Measurements from ENCODE around the gene KRT16.
"Not testable (repeated sequence)": the region's sequence is repeated elsewhere in the genome, so short reads cannot be mapped to it uniquely, and the experiment has no call there.

KRT16 gene

GRCh38 chr17:41588126-41588810 is 24.3 kb downstream of the KRT16 start:
- Histone ChIP-seq H3K4me3 (ENCODE audit: extremely low read depth, insufficient read depth, low read length, poor library complexity, severe bottlenecking) (no peak overlapping the region), H3K4me1 (ENCODE audit: control insufficient read depth, insufficient read depth, low read length, poor library complexity, severe bottlenecking) (no peaks in the 10 kb centered on the region), H3K36me3 (ENCODE audit: control insufficient read depth, insufficient read depth, low read length) (no peaks in the 10 kb centered on the region), H3K9me3 (ENCODE audit: control insufficient read depth, low read length) (no peaks in the 10 kb centered on the region), H3K27ac (ENCODE audit: low read depth, low read length, severe bottlenecking) (no peak overlapping the region)
- WGBS, 2 experiments (ENCODE audit: insufficient coverage in 2 of 2): 83% methylated on average over 2 of the region's 8 CpGs; no CpG with 5 or more reads in 1 of the 2 experiments

GRCh38 chr17:41586863-41587495 is 25.6 kb downstream of the KRT16 start, which contains the start of gene KRT14:
TSS of gene KRT14 (minus strand) at chr17:41586895. CDS start at chr17:41586834, 61 bp downstream.
- H3K4me1 ChIP-seq (ENCODE audit: control insufficient read depth, insufficient read depth, low read length, poor library complexity, severe bottlenecking): no peaks in the 10 kb centered on the region
- no peak within 1 kb of the TSS for H3K27ac ChIP-seq (ENCODE audit: low read depth, low read length, severe bottlenecking)
- H3K36me3 ChIP-seq (ENCODE audit: control insufficient read depth, insufficient read depth, low read length): no peaks in the 10 kb centered on the region
- no peaks in the 10 kb centered on the region for H3K9me3 ChIP-seq (ENCODE audit: control insufficient read depth, low read length)
- WGBS, 2 experiments (ENCODE audit: insufficient coverage in 2 of 2): 85 to 88% methylated on average over 9 to 13 of the region's 15 CpGs
- no peak within 1 kb of the TSS for H3K4me3 ChIP-seq (ENCODE audit: extremely low read depth, insufficient read depth, low read length, poor library complexity, severe bottlenecking)

GRCh38 chr17:41585301-41586056 is 27.1 kb downstream of the KRT16 start:
- Histone ChIP-seq H3K4me1 (ENCODE audit: control insufficient read depth, insufficient read depth, low read length, poor library complexity, severe bottlenecking) (no peaks in the 10 kb centered on the region), H3K36me3 (ENCODE audit: control insufficient read depth, insufficient read depth, low read length) (no peaks in the 10 kb centered on the region), H3K27ac (ENCODE audit: low read depth, low read length, severe bottlenecking) (no peak overlapping the region), H3K9me3 (ENCODE audit: control insufficient read depth, low read length) (no peaks in the 10 kb centered on the region), H3K4me3 (ENCODE audit: extremely low read depth, insufficient read depth, low read length, poor library complexity, severe bottlenecking) (no peak overlapping the region)
- WGBS, 2 experiments (ENCODE audit: insufficient coverage in 2 of 2): 96 to 97% methylated on average over 5 of the region's 5 CpGs

DNA sequence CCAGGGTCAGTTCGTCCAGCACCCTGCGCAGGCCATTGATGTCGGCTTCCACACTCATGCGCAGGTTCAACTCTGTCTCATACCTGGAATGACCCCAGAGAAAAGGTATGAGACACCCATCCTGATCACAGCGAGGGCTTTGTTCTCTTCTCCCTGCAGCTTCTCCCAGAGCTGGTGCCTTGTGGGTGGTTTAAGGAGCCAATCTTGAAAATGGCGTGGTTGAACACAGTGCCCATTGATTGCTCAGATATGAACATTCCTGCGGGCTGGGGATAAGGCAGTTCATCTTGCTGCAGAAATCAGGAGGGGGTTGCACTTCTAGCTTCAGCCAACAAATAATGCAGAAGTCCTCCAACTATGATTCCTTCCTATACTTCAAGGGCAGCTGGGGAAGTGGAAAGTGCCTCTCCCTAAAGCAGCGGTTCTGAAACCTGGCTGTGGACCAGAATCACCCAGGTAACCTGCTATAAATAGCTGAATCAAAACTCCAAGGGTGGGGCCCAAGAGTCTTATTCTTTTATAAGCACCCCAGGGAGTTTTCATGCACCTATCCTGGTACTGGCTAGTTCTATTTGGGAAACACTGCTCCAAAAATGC is 28.1 kb downstream of the KRT16 start:
- WGBS, 2 experiments (ENCODE audit: insufficient coverage in 2 of 2): 86 to 95% methylated on average over 7 to 8 of the region's 8 CpGs
- not testable (repeated sequence) for H3K4me1 ChIP-seq (ENCODE audit: control insufficient read depth, insufficient read depth, low read length, poor library complexity, severe bottlenecking); H3K4me3 ChIP-seq (ENCODE audit: extremely low read depth, insufficient read depth, low read length, poor library complexity, severe bottlenecking); H3K36me3 ChIP-seq (ENCODE audit: control insufficient read depth, insufficient read depth, low read length); H3K9me3 ChIP-seq (ENCODE audit: control insufficient read depth, low read length); H3K27ac ChIP-seq (ENCODE audit: low read depth, low read length, severe bottlenecking)

DNA sequence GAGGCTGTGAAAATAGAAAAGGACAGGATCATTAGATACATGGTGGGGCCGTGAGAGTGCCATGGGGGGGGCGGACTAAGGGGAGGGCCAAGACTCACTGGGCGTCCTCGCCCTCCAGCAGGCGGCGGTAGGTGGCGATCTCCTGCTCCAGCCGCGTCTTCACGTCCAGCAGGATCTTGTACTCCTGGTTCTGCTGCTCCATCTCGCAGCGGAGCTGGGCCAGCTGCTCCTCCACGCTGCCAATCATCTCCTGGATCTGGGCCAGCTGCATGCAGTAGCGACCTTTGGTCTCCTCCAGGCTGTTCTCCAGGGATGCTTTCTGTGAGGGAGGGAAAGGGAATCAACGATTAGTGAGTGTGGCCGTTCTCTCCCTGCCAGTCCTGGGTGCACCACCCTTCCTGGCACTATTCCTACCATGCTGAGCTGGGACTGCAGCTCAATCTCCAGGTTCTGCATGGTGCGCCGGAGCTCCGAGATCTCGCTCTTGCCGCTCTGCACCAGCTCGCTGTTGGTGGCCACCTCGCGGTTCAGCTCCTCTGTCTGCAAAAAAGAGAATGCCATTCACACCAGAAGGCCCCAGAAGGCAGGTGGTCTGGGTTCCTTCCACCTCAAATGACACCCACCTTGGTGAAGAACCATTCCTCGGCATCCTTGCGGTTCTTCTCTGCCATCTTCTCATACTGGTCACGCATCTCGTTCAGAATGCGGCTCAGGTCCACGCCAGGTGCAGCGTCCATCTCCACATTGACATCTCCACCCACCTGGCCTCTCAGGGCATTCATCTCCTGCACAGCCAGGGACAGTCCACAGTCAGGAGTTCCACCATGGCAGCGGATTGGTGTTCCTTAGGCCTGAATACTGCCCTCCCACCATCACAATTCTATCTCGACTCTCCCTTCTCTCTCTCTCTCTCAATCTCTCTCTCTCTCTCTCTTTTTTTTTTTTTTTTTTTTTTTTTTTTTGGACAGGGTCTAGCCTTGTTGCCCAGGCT is 29.1 kb downstream of the KRT16 start:
- WGBS, 2 experiments (ENCODE audit: insufficient coverage in 2 of 2): 89 to 95% methylated on average over 27 to 30 of the region's 33 CpGs
- Histone ChIP-seq H3K4me1 (ENCODE audit: control insufficient read depth, insufficient read depth, low read length, poor library complexity, severe bottlenecking) (peaks cover 2% of the 10 kb centered on the region), H3K27ac (ENCODE audit: low read depth, low read length, severe bottlenecking) (no peak overlapping the region), H3K4me3 (ENCODE audit: extremely low read depth, insufficient read depth, low read length, poor library complexity, severe bottlenecking) (no peak overlapping the region), H3K9me3 (ENCODE audit: control insufficient read depth, low read length) (no peaks in the 10 kb centered on the region), H3K36me3 (ENCODE audit: control insufficient read depth, insufficient read depth, low read length) (no peaks in the 10 kb centered on the region)

DNA sequence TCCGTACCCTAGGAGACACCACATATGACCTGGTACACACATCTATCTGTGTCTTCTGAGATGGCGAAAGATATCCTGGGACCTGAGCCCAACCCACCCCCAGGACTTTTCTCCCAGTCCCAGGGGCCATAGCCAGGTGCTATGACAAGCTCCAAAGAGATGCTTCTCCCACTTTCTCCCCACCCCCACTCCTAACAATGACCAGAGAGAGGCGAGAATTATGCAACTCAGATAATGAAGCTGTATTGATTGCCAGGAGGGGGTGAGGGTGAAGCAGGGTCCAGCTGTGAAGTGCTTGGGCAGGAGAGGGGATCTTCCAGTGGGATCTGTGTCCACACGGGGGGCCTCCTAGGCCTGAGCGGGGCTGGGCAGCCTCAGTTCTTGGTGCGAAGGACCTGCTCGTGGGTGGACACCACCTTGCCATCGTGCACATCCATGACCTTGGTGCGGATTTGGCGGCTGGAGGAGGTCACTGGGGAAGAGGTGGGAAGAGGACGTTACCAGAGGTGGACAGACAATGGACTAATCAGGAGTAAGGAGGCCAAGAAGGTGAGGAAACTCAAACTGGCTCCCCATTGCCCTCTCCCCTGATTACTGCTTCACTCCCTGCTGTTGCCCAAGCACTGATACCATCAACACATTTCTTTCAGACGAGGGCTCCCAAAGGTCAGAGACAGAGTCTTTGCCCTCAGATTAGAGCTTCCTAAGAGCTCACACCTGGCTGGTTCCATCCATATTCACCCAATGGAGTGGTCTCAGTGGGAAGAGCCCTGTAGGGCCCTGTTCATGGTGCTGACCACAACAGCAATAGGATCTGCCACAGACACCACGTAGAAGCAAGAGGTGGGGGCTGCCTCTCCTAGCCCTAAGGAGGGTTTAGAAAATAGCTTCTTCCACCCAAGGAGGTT is 30.3 kb downstream of the KRT16 start:
- not testable (repeated sequence) for H3K27ac ChIP-seq (ENCODE audit: low read depth, low read length, severe bottlenecking); H3K36me3 ChIP-seq (ENCODE audit: control insufficient read depth, insufficient read depth, low read length); H3K9me3 ChIP-seq (ENCODE audit: control insufficient read depth, low read length); H3K4me3 ChIP-seq (ENCODE audit: extremely low read depth, insufficient read depth, low read length, poor library complexity, severe bottlenecking); H3K4me1 ChIP-seq (ENCODE audit: control insufficient read depth, insufficient read depth, low read length, poor library complexity, severe bottlenecking)
- WGBS, 2 experiments (ENCODE audit: insufficient coverage in 2 of 2): 93 to 96% methylated on average over 4 to 9 of the region's 13 CpGs

DNA sequence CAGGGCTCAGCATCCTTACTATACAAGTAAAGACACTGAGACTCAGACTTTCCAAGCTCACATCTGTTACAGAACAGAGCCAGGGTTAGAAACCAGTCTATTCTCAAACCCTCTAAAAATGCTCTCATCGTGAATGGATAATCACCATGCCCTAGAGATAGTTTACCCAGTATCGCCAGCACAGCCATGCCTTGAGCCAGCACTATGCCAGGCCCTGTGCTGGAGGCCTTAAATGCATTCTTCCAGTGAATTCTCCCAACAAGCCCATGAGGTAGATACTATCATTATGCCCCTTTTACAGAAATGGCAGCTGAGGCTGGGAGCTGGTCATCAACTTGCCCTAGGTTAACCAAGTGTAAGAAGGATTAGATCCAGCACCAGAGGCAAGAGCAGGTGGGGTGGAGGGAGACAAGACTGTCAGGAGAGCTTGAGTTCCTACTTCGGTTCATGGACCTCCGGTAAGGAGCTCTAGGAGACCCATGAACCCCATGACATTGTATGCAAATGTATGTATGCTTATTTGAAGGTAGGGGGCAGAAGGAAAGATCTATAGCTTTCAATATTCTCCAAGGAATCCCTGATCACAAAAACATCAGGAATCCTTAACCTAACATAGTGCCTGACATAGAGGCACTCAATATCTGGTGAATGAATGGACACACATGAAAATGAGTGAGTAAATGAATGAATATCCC is 31.1 kb downstream of the KRT16 start:
- WGBS, 2 experiments (ENCODE audit: insufficient coverage in 2 of 2): 92 to 100% methylated on average over 3 to 4 of the region's 4 CpGs
- Histone ChIP-seq H3K4me1 (ENCODE audit: control insufficient read depth, insufficient read depth, low read length, poor library complexity, severe bottlenecking) (peaks cover 2% of the 10 kb centered on the region), H3K36me3 (ENCODE audit: control insufficient read depth, insufficient read depth, low read length) (no peaks in the 10 kb centered on the region), H3K27ac (ENCODE audit: low read depth, low read length, severe bottlenecking) (no peak overlapping the region), H3K9me3 (ENCODE audit: control insufficient read depth, low read length) (no peaks in the 10 kb centered on the region), H3K4me3 (ENCODE audit: extremely low read depth, insufficient read depth, low read length, poor library complexity, severe bottlenecking) (no peak overlapping the region)

GRCh38 chr17:41580687-41581365 is 31.7 kb downstream of the KRT16 start:
- Histone ChIP-seq H3K4me3 (ENCODE audit: extremely low read depth, insufficient read depth, low read length, poor library complexity, severe bottlenecking) (no peak overlapping the region), H3K27ac (ENCODE audit: low read depth, low read length, severe bottlenecking) (no peak overlapping the region), H3K36me3 (ENCODE audit: control insufficient read depth, insufficient read depth, low read length) (no peaks in the 10 kb centered on the region), H3K4me1 (ENCODE audit: control insufficient read depth, insufficient read depth, low read length, poor library complexity, severe bottlenecking) (peaks cover 2% of the 10 kb centered on the region), H3K9me3 (ENCODE audit: control insufficient read depth, low read length) (no peaks in the 10 kb centered on the region)
- 45 to 57% methylated on average over 1 of the region's 1 CpG for WGBS, 2 experiments (ENCODE audit: insufficient coverage in 2 of 2)

GRCh38 chr17:41580244-41580575 is 32.4 kb downstream of the KRT16 start:
- Histone ChIP-seq H3K9me3 (ENCODE audit: control insufficient read depth, low read length) (no peaks in the 10 kb centered on the region), H3K4me3 (ENCODE audit: extremely low read depth, insufficient read depth, low read length, poor library complexity, severe bottlenecking) (no peak overlapping the region), H3K4me1 (ENCODE audit: control insufficient read depth, insufficient read depth, low read length, poor library complexity, severe bottlenecking) (peaks cover 2% of the 10 kb centered on the region), H3K36me3 (ENCODE audit: control insufficient read depth, insufficient read depth, low read length) (no peaks in the 10 kb centered on the region), H3K27ac (ENCODE audit: low read depth, low read length, severe bottlenecking) (no peak overlapping the region)
- WGBS, 2 experiments (ENCODE audit: insufficient coverage in 2 of 2): 85 to 92% methylated on average over 2 of the region's 2 CpGs

Data from mesodermal cell (in vitro differentiated cells).